Stimulated activated CD4-positive, alpha-beta T cell treated with anti-CD3 and anti-CD28 coated beads, Interleukin-4, amount 100 ng/mL, for 48 hours (primary cell): ENCODE measurements around the gene CNOT11.
"Not testable (repeated sequence)": the region's sequence is repeated elsewhere in the genome, so short reads cannot be mapped to it uniquely, and the experiment has no call there.

ENCODE experiments used
- DNase-seq, 2 donors: peaks; one replicate each; pipeline ENCODE4 v3.0.0-alpha.2; 2020; ENCODE audit warnings: low read depth in 2 of 2

CNOT11 gene

GRCh38 chr2:101310090-101310833 lies 57.6 kb downstream of the CNOT11 start:
- no peak for DNase-seq

GRCh38 chr2:101310834-101311695 lies 58.4 kb downstream of the CNOT11 start:
- no peak for DNase-seq

GRCh38 chr2:101311696-101312017 lies 59.0 kb downstream of the CNOT11 start:
- DNase-seq: no peak

- DNase-seq: not testable (repeated sequence)
These were observed 63.9 kb downstream of the CNOT11 start for GRCh38 chr2:101316568-101316967.
